GM19023 (cell line): ENCODE results near the gene CCDC149.

Experiments
- ATAC-seq: cut with Tn5 transposase; IDR thresholded peaks from one replicate; pipeline ENCODE4 v1.9.1; 2021; ENCODE audit warnings: mild to moderate bottlenecking, moderate library complexity; ENCODE audit not compliant: unreplicated experiment

The CCDC149 gene

GRCh38 chr4:24805566-24805965, 107.3 kb downstream of the CCDC149 start:
- ATAC-seq: no peak

- ATAC-seq: no peak
Measured at GRCh38 chr4:24805067-24805466, 107.8 kb downstream of the CCDC149 start.

GRCh38 chr4:24802648-24803047, 110.2 kb downstream of the CCDC149 start:
- no peak for ATAC-seq

GRCh38 chr4:24801136-24801855, 111.5 kb downstream of the CCDC149 start:
- ATAC-seq: no peak

- no peak for ATAC-seq
Measured at GRCh38 chr4:24800325-24800895, 112.4 kb downstream of the CCDC149 start.

- ATAC-seq: no peak
Measured at GRCh38 chr4:24799544-24800324, 113.1 kb downstream of the CCDC149 start.

- ATAC-seq: no peak
Measured at GRCh38 chr4:24799196-24799543, 113.7 kb downstream of the CCDC149 start.

GRCh38 chr4:24798036-24798610, 114.7 kb downstream of the CCDC149 start:
- no peak for ATAC-seq

GRCh38 chr4:24796620-24797019, 116.2 kb downstream of the CCDC149 start:
- no peak for ATAC-seq

- ATAC-seq: no peak
Measured at GRCh38 chr4:24795666-24796381, 117.0 kb downstream of the CCDC149 start.

GRCh38 chr4:24794916-24795665, 117.8 kb downstream of the CCDC149 start, which contains the start of gene SOD3:
TSS of gene SOD3 (plus strand) at chr4:24795573. CDS start at chr4:24799522, 3,949 bp downstream.
- no peak for ATAC-seq

- ATAC-seq: no peak
Measured at GRCh38 chr4:24794480-24794879, 118.4 kb downstream of the CCDC149 start.

GRCh38 chr4:24794051-24794450, 118.8 kb downstream of the CCDC149 start:
- no peak for ATAC-seq

GRCh38 chr4:24793219-24794005, 119.4 kb downstream of the CCDC149 start:
- no peak for ATAC-seq

GRCh38 chr4:24792552-24792951, 120.3 kb downstream of the CCDC149 start:
- no peak for ATAC-seq

GRCh38 chr4:24791043-24791442, 121.8 kb downstream of the CCDC149 start:
- no peak for ATAC-seq

GRCh38 chr4:24783506-24783905, 129.3 kb downstream of the CCDC149 start:
- no peak for ATAC-seq

GRCh38 chr4:24781999-24782745, 130.7 kb downstream of the CCDC149 start:
- ATAC-seq: no peak
